GM12865 (cell line): ENCODE data around the gene CT47A1.
"Not testable (repeated sequence)": the region's sequence is repeated elsewhere in the genome, so short reads cannot be mapped to it uniquely, and the experiment has no call there.

Experiments
- DNase-seq: peaks from one replicate; pipeline ENCODE4 v3.0.0; 2010; ENCODE audit warnings: low read depth
- H3K4me3 ChIP-seq: 2 replicates; pipeline ENCODE4 v1.5.1; 2011; ENCODE audit warnings: mild to moderate bottlenecking, low read depth, low read length, control low read depth
- CTCF ChIP-seq: IDR thresholded peaks from 2 replicates; pipeline ENCODE4 v1.5.1; 2011; ENCODE audit warnings: low read length, control low read depth, low read depth, inconsistent platforms; ENCODE audit not compliant: insufficient read depth; ENCODE audit errors: missing control alignments

Gene CT47A1

GRCh38 chrX:121010218-121010617 is 24.7 kb upstream of the CT47A1 start:
- TF ChIP-seq CTCF: no peak
- no peak for DNase-seq

GRCh38 chrX:121009764-121010163 is 24.2 kb upstream of the CT47A1 start:
- no peak for TF ChIP-seq CTCF
- no peak for DNase-seq
- H3K4me3 ChIP-seq: no peak overlapping the region

More at GRCh38 chrX:121010218-121010617, 24.7 kb upstream of the CT47A1 start:
- H3K4me3 ChIP-seq: no peak overlapping the region

- no peak overlapping the region for H3K4me3 ChIP-seq
- no peak for TF ChIP-seq CTCF
- DNase-seq: no peak
Measured at GRCh38 chrX:121008920-121009319, 23.4 kb upstream of the CT47A1 start.

- DNase-seq: peak; percentile 37
- TF ChIP-seq CTCF: peak; percentile 15
- no peak overlapping the region for H3K4me3 ChIP-seq
Measured at GRCh38 chrX:121000589-121000988, 15.0 kb upstream of the CT47A1 start.

- H3K4me3 ChIP-seq: no peak overlapping the region
Measured at GRCh38 chrX:120999413-120999812, 13.9 kb upstream of the CT47A1 start.

GRCh38 chrX:120956500-120956899 is 29.1 kb downstream of the CT47A1 start, which contains the start of gene CT47A7:
CT47A7 (minus strand) TSS chrX:120956600; CDS start chrX:120956345, 255 bp downstream.
- not testable (repeated sequence) for DNase-seq, H3K4me3 ChIP-seq

More at GRCh38 chrX:120999413-120999812, 13.9 kb upstream of the CT47A1 start:
- no peak for DNase-seq
- no peak for TF ChIP-seq CTCF
